ENCODE data around the gene SLC2A11. TPM values are rescaled to one million over a fixed set of nuclear protein-coding genes. Genes with fewer than 3 reads are reported as not detected.
A peak's percentile ranks its signal among the peaks of the same experiment; 100 is the strongest.

The SLC2A11 gene
- total and polyA plus RNA-seq, 9 of the 15 experiments (the other 6 are each of a cell fraction or from before 2014, with no cell fraction given), result 0.44 to 2.7 (median 2.1) TPM

DNA sequence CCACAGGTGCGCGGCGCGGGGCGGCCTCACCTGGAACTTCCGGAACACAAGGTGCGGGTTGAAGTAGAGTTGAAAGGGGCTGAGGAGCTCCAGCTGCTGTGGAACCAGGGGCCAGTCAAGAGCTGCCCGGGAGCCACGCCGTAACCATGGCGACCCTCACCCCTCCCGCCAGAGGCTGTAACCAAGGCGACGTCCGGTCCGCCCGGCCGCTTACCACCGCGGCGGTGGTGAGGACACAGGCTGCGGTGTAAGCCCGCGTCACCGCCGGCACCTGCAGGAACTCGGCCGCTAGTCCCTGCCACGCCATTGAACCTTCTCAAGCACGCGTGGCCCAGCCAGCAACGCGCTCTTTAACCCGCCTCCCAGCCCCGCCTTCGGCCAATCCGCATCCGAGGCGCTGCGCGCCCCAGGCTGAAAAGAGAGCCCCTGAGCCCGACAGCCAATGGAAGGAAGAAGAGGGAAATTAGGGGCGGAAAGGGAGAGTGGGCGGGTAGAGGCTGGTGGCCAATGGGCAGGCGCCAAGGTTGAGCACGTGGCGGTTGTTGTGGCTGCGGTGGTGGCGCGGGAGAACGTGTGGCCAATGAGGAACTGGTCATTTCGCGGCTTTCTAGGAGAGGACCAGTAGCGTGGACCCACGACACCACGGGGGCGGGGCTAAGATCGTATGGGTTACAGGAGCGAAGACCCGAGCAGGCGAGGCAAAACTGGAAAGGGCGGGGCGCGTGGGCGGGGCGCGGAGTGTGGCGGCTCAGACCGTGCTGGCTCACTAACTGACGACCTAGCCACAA is 18.8 kb upstream of the SLC2A11 start, which contains the start of gene DERL3 (continued):
- TF ChIP-seq, protein P1, sequence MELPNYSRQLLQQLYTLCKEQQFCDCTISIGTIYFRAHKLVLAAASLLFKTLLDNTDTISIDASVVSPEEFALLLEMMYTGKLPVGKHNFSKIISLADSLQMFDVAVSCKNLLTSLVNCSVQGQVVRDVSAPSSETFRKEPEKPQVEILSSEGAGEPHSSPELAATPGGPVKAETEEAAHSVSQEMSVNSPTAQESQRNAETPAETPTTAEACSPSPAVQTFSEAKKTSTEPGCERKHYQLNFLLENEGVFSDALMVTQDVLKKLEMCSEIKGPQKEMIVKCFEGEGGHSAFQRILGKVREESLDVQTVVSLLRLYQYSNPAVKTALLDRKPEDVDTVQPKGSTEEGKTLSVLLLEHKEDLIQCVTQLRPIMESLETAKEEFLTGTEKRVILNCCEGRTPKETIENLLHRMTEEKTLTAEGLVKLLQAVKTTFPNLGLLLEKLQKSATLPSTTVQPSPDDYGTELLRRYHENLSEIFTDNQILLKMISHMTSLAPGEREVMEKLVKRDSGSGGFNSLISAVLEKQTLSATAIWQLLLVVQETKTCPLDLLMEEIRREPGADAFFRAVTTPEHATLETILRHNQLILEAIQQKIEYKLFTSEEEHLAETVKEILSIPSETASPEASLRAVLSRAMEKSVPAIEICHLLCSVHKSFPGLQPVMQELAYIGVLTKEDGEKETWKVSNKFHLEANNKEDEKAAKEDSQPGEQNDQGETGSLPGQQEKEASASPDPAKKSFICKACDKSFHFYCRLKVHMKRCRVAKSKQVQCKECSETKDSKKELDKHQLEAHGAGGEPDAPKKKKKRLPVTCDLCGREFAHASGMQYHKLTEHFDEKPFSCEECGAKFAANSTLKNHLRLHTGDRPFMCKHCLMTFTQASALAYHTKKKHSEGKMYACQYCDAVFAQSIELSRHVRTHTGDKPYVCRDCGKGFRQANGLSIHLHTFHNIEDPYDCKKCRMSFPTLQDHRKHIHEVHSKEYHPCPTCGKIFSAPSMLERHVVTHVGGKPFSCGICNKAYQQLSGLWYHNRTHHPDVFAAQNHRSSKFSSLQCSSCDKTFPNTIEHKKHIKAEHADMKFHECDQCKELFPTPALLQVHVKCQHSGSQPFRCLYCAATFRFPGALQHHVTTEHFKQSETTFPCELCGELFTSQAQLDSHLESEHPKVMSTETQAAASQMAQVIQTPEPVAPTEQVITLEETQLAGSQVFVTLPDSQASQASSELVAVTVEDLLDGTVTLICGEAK (IDR thresholded peaks at IDR 0.05), result 0 out of 2 replicates have a peak, but pooled peaks have one; percentile 16
- TF ChIP-seq, protein P1 (CRISPR knock-in tag; IDR thresholded peaks at IDR 0.05), result no peak
- TF ChIP-seq SIN3A (IDR thresholded peaks at IDR 0.05; ENCODE audit: borderline replicate concordance in 2 of 2, control insufficient read depth in 1 of 2, low read depth in 2 of 2, low read length in 2 of 2), result peak; percentile 64 to 90; a peak in 2 of 4 replicates
- TF ChIP-seq ZBTB1 (CRISPR knock-in tag; IDR thresholded peaks at IDR 0.05; ENCODE audit: borderline replicate concordance, low read depth), result peak; percentile 76; the same call in 1 of the 2 replicates
- TF ChIP-seq ZNF511 (CRISPR knock-in tag; IDR thresholded peaks at IDR 0.05), result peak; percentile 86
- peak; percentile 96 to 98 for TF ChIP-seq E2F6 (IDR thresholded peaks at IDR 0.05; ENCODE audit: borderline replicate concordance in 1 of 2, extremely low read depth in 1 of 2, insufficient read depth in 1 of 2, insufficient read length in 1 of 2, low read depth in 1 of 2, low read length in 1 of 2, poor library complexity in 1 of 2, severe bottlenecking in 1 of 2)
- TF ChIP-seq EP300 (IDR thresholded peaks at IDR 0.05; ENCODE audit: low read length), result no peak
- TF ChIP-seq POLR2G (IDR thresholded peaks at IDR 0.05; ENCODE audit: low read depth, low read length), result peak; percentile 77
- TF ChIP-seq CREB3L1 (IDR thresholded peaks at IDR 0.05; ENCODE audit: borderline replicate concordance, low read depth), result peak; percentile 86; the same call in 1 of the 2 replicates
- TF ChIP-seq RAD21 (CRISPR knock-in tag; conservative IDR thresholded peaks at IDR 0.05 in 1 of 2, IDR thresholded peaks at IDR 0.05 in 1 of 2), result no peak
